GM10248 (cell line): Measurements from ENCODE around the gene ITPR1.

Experiments
- CTCF ChIA-PET: fragments of 300-600 bp; sonication (Branson Sonifier 250); formaldehyde crosslinking; extraction: SDS; loops from one replicate; lab custom pipeline; 2021; ENCODE audit warnings: antibody characterized with exemption; lab: Yijun Ruan, JAX
- POLR2A ChIA-PET: fragments of 350-650 bp; sonication (Branson Sonifier 250); formaldehyde crosslinking; extraction: SDS; loops from one replicate; lab custom pipeline; 2020; ENCODE audit warnings: antibody characterized with exemption; lab: Yijun Ruan, JAX
- DNase-seq: peaks from one replicate; pipeline ENCODE4 v3.0.0; 2012; ENCODE audit errors: extremely low spot score
- CTCF ChIP-seq: IDR thresholded peaks from 2 replicates; pipeline ENCODE4 v1.5.1; 2012; ENCODE audit warnings: mild to moderate bottlenecking, low read depth; ENCODE audit errors: extremely low read depth, missing control alignments, control extremely low read depth

ITPR1 gene

GRCh38 chr3:4561661-4562060 lies 68.5 kb downstream of the ITPR1 start:
- CTCF ChIA-PET, result interaction anchor here (0.9 to 1.2 kb wide), 3 partner anchors 10 to 211 kb away, joined by 3 to 5 read pairs (median 3); no protein-coding TSS in a partner anchor

GRCh38 chr3:4562595-4562994 lies 69.4 kb downstream of the ITPR1 start:
- POLR2A ChIA-PET, result no interaction called here
- no peak for DNase-seq
- TF ChIP-seq CTCF, result no peak
- CTCF ChIA-PET, result interaction anchor here (0.9 to 1.3 kb wide), 2 partner anchors 17 to 34 kb away, joined by 3 read pairs; no protein-coding TSS in a partner anchor

More at GRCh38 chr3:4561661-4562060, 68.5 kb downstream of the ITPR1 start:
- POLR2A ChIA-PET, result no interaction called here
- no peak for TF ChIP-seq CTCF
- no peak for DNase-seq

DNA sequence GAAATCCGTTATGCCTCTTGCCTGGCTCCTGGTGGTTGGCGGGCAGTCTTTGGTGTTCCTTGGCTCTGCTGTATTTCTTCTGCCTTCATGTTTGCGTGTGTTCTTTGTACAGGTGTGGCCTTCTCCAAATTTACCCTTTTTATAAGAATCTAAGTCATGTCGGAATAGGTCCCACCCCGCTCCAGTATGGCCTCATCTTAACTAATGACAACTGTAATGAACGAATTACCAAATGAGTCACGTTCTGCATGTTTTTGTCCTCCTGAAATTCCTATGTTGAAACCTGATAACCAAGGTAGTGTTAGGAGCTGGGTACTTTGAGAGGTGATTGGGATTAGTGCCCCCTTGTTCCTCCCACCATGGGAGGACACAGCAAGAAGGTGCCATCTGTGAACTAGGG lies 71.1 kb downstream of the ITPR1 start:
- DNase-seq, result no peak
- CTCF ChIA-PET, result interaction anchor here (0.8 to 1.7 kb wide), 5 partner anchors 20 to 222 kb away, joined by 3 to 6 read pairs (median 4); no protein-coding TSS in a partner anchor
- no peak for TF ChIP-seq CTCF
- POLR2A ChIA-PET, result no interaction called here

GRCh38 chr3:4564928-4565586 lies 71.9 kb downstream of the ITPR1 start:
- TF ChIP-seq CTCF, result no peak
- DNase-seq, result no peak
- POLR2A ChIA-PET, result no interaction called here
- CTCF ChIA-PET, result interaction anchor here (0.8 to 1.7 kb wide), 4 partner anchors 19 to 222 kb away, joined by 3 to 6 read pairs (median 4); no protein-coding TSS in a partner anchor

DNA sequence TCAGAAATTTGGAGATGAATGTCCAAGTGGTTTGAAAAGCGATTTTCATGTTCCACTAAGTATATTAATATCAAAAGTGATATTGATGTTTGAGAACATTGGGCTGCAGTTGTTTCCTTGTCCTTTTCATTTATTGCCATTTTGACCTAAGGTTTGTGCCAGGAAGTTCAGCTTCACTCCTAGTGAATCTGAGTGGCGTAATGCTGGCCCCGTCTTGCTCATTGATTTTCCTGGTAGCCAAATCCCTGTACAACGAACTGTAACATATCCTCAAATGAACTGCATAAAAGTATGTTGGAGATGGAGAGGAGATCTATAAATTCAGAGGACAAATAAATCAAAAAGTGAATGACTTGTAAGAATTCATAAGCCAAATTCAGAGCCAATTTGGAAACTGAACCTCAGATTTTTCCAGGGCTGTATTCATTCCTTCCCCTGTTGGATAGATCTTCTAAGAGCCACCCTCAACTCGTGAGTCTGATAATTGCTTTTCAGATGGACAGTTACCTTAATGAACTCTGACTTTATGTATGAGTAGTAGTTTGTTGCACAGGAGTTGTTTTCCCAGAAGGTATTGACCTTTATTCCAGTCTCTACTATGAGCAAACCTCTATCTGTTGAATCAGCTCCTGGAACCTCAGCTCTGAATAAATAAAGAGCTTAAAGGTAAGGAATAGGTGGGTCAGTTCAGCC lies 72.8 kb downstream of the ITPR1 start:
- POLR2A ChIA-PET, result no interaction called here
- DNase-seq, result no peak
- no peak for TF ChIP-seq CTCF
- CTCF ChIA-PET, result interaction anchor here (1.4 to 1.9 kb wide), 5 partner anchors 9 to 223 kb away, joined by 3 to 6 read pairs (median 4); no protein-coding TSS in a partner anchor

DNA sequence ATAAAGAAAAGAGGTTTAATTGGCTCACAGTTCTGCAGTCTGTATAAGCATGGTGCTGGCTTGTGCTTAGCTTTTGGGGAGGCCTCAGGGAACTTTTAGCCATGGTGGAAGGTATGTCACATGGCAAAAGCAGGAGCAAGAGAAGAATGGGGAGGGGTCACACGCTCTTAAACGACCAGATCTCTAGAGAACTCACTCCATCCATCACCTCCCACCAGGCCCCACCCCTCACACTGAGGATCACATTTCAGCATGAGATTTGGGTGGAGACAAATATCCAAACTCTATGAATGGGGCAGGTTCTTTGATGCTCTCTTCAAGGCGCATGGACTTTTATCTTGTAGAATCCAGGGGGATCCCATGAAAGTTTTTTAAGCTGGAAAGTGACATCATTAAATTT lies 75.7 kb downstream of the ITPR1 start:
- POLR2A ChIA-PET, result no interaction called here
- DNase-seq, result no peak
- no peak for TF ChIP-seq CTCF
- CTCF ChIA-PET, result no interaction called here
